ENCODE data around the gene CD63.

DNA sequence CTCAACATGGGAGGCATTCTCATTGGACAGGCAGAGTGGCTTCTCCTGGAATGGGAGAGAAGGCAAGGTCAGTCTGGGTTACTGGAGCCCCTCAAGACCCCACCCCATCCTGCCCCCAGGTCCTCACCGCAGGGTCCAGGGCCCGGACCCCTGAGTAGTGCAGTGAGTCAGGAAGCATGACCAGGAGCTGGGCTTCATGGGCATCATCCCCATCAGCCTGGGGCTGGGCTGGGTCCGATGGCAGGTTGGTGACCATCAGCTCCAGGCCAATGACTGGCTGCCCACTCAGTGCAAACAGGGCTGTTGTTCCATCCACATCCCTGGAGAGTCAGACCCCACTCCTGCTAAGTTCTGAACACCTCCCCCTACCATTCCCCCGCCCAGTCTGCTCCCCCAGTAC, 34.2 kb downstream of the CD63 start:
- no peak for TF ChIP-seq LEF1 (IDR thresholded peaks at IDR 0.05; ENCODE audit: borderline replicate concordance)
- TF ChIP-seq SUZ12 (IDR thresholded peaks at IDR 0.05) = no peak
- no peak for TF ChIP-seq ZNF384 (IDR thresholded peaks at IDR 0.05)
- TF ChIP-seq FOXM1 (IDR thresholded peaks at IDR 0.05; ENCODE audit: borderline replicate concordance) = no peak
- no peak for TF ChIP-seq FOXA1 (IDR thresholded peaks at IDR 0.05)
